GM18511 (cell line): ENCODE data around the gene FAS.

Source experiments
- ATAC-seq: cut with Tn5 transposase; IDR thresholded peaks from one replicate; pipeline ENCODE4 v1.9.1; 2021; ENCODE audit warnings: mild to moderate bottlenecking, moderate library complexity; ENCODE audit not compliant: unreplicated experiment

Gene FAS

GRCh38 chr10:89032141-89032891 lies 41.7 kb downstream of the FAS start:
- ATAC-seq, result peak; percentile 61

GRCh38 chr10:89035461-89035860 lies 44.9 kb downstream of the FAS start:
- ATAC-seq, result no peak

- ATAC-seq, result no peak
These were observed 46.5 kb downstream of the FAS start for GRCh38 chr10:89037096-89037495.

- ATAC-seq, result no peak
These were observed 52.0 kb downstream of the FAS start for GRCh38 chr10:89042562-89042961.

GRCh38 chr10:89043052-89043451 lies 52.5 kb downstream of the FAS start:
- ATAC-seq, result no peak

GRCh38 chr10:89047397-89047796 lies 56.8 kb downstream of the FAS start:
- ATAC-seq, result no peak

- no peak for ATAC-seq
These were observed 61.0 kb downstream of the FAS start for GRCh38 chr10:89051593-89051992.

GRCh38 chr10:89053555-89053954 lies 63.0 kb downstream of the FAS start:
- ATAC-seq, result no peak

GRCh38 chr10:89055159-89055558 lies 64.6 kb downstream of the FAS start:
- no peak for ATAC-seq

GRCh38 chr10:89062861-89063260 lies 72.3 kb downstream of the FAS start:
- no peak for ATAC-seq

GRCh38 chr10:89063465-89063864 lies 72.9 kb downstream of the FAS start:
- no peak for ATAC-seq

- ATAC-seq, result no peak
These were observed 74.2 kb downstream of the FAS start for GRCh38 chr10:89064748-89065147.
